HG03108 (cell line): Measurements from ENCODE around the gene CENPE.
A peak's percentile ranks its signal among the peaks of the same experiment; 100 is the strongest.

Experiments
- ATAC-seq: cut with Tn5 transposase; IDR thresholded peaks from one replicate; pipeline ENCODE4 v1.9.1; 2021; ENCODE audit warnings: moderate library complexity; ENCODE audit not compliant: unreplicated experiment

The CENPE gene

GRCh38 chr4:103126126-103126525 lies 72.0 kb downstream of the CENPE start:
- no peak for ATAC-seq

DNA sequence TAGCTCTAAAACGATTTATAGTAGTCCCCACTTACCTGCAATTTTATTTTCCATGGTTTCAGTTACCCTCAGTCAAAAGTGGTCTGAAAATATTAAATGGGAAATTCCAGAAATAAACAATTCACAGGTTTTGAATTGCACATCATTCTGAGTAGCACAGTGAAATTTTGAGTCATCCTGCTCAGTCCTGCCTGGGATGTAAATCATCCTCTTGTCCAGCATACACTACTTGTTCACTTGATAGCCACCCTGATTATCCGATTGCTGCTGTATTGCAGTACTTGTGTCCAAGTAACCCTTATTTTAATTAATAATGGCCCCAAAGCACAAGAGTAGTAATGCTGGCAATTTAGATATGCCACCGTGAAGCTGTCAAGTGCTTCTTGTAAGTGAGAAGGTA lies 75.0 kb downstream of the CENPE start:
- ATAC-seq, result no peak

DNA sequence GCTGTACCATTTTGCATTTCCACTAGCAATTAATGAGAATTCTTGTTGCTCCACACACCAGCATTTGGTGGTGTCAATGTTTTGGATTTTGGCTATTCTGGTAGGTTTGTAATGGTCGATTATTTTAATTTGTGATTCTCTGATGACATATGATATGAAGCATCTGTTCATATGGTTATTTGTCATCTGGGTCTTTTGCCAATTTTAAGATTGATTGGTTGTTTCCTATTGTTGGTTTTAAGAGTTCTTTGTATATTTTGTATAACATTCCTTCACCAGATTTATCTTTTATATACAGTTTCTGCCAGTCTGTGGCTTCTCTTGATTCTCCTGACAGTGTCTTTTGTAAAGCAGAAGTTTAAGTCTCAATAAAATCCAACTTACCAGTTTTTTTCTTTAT lies 80.0 kb downstream of the CENPE start:
- no peak for ATAC-seq

- no peak for ATAC-seq
Observed at GRCh38 chr4:103111598-103111997, 86.5 kb downstream of the CENPE start.

DNA sequence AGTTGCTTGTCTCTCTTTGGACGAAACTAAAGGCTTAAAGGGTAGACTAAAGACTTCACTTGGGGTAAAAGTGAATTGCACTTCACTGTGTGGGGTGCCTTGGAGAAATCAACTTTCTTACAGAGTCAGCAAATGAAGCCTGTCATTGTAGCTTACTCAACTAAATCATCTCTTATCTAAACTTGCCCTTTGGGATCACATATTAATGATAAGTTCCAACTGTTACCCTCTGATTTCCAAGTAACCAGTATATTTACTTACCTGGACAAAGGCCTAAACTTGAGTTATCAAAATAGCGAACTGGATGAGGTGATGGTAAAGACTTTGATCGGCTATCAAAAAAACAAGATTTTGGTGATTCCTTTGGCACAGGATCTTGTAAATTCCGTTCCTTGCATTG lies 89.6 kb downstream of the CENPE start:
- no peak for ATAC-seq

GRCh38 chr4:103105558-103106356 lies 92.4 kb downstream of the CENPE start:
- ATAC-seq, result no peak

DNA sequence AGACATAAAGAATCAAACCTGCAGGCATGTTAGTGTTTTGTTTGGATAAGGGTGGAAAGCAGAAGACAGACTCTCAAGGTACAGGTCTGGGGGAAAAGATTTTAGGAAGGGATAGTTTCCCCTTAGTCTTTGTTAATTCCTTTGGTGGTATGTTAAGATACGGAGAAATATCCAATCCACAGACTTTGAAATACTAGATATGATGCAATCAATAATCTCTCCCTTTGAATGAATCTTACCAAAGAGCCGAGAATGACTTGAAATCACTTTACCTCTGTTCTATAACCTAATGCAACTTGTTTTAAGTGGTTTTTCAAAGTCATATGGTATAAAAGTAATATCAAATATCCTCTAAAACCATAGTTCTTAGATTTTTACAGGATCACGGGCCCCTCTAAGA lies 93.3 kb downstream of the CENPE start:
- ATAC-seq, result no peak

DNA sequence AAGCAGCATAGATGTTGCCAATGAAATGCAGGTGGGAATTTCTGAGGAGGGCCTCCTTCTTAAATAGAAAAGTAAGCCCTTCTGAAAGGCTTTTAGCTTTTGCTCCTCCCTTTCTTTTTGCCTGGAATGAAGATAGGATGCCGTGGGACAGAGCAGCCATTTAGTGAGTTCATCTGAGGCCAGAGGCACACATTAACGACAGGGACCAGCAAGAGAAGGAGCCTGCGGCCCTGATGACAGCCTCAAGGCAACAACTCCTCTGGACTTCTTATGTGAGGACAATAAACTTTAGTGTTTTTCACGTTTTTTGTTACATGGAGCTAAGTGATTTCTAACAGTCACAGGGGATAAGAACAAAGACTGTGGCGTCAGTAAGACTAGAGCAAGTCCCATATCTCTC lies 97.5 kb downstream of the CENPE start:
- ATAC-seq, result no peak

DNA sequence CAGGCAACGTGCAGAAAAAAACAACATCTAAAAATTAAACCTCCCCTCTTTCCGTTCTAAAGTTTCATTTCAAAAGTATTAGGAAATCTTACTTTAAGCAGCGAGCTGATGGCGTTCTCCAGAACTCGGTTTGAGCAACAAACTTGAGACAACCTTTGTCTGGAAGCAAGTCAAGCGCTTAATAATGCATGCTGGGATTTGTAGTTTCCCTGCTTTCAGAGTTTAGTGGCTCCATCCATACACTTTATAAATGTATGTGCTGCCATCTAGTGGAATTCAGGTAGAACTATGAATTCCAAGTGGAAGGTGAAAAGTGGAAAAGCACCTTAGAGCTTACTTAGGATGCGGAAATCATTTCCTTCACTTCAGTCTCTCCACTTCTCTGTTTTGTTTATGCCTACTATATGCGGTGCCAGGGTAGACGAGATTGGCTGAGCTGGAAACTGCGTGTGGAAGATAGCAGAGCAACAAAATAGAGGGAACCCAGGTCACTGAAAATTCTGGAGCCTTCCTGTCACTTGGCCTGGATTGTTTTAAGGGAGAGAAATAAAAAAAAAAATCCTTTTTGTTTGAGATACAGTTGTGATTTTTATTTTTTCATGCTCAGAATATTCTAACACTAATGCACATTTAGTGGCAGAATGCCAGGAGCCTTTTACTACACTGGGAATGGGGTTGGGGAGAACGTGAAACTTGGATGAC lies 98.3 kb downstream of the CENPE start, which contains the start of gene BDH2:
BDH2 (minus strand) TSS at position 144 of the 702 bp plus-strand sequence. CDS start 3,580 bp downstream, outside the sequence.
- ATAC-seq, result peak; percentile 94

DNA sequence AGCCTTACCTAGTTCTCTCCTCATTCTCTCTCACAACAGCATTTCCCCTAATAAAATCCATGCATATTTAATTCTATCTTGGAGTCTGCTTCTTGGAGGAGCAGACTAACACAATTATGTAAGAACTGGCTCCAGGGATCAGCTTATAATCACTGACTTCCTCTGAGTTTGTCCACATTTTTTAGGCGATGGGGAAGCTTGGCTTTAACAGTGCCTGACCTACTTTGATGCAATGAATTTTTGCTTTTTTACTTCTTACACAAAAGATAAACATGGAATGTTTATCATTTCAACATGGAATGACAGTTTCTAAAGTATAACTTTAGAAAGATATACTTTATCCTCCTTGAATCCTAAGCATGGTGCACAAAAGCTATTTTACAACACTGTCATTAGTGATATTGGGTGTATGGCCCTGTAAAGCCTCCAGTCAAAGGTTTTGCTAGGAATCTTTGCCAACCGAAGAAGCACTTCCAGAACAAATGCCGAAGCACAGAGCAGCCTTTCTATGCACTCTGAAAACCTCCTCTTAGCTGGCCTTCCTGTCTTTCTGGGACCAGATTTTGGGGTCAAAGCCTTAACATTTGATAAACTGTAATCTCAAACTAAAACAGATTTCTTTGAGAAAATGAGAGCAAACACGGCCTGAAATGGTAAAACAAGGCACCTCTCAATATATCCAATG lies 99.2 kb downstream of the CENPE start:
- no peak for ATAC-seq

DNA sequence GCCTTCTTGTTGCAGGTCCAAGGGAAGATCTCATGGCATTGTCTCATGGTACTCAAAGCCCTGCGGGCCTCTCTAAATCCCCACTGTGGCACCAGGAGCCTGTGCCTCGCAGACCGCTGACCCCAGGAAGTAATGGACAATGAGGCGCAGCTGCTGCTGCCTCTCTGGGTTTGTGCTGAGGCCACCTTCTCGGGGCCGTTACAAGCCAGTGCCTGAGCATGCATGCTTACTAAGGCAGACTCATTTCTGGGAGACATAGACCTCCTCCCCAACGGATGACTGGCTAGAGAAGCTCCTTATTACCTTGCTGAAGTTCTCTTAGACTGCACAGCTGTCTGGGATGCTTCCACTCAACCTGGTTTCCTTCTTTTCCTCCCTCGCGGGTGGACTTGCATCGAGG lies 99.8 kb downstream of the CENPE start:
- ATAC-seq, result no peak

- no peak for ATAC-seq
Observed at GRCh38 chr4:103097112-103097511, 101.0 kb downstream of the CENPE start.

GRCh38 chr4:103095080-103095479 lies 103.1 kb downstream of the CENPE start:
- no peak for ATAC-seq

- no peak for ATAC-seq
Observed at GRCh38 chr4:103092245-103092644, 105.9 kb downstream of the CENPE start.

DNA sequence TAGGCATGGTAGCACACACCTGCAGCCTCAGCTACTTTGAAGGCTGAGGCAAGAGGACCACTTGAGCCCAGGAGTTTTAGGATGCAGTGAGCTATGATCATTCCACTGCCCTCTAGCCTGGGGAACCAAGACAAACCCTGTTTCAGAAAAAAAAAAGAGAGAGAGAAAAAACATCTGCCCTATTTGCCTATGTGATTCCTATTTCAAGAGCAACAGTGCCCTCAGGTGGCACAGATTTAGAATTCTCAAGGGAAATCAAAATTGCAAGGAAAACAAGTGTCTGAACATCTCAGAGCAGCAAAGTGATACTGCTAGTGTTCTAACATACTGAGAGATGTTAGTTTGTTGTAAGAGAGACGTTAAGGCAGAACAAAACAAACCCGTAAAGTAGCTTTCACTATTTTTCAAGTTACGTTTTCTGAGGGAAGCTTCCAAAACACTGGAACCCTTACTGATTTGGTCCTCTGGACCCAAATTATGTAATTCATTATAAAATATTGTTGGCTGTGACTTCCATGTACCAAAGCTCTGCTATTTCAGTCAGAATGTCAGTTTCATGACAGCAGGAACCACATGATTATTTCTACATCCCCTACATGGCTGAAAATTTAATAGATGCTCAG lies 106.4 kb downstream of the CENPE start:
- peak; percentile 67 for ATAC-seq

- no peak for ATAC-seq
Observed at GRCh38 chr4:103089481-103089880, 108.7 kb downstream of the CENPE start.

- no peak for ATAC-seq
Observed at GRCh38 chr4:103086551-103086950, 111.6 kb downstream of the CENPE start.

DNA sequence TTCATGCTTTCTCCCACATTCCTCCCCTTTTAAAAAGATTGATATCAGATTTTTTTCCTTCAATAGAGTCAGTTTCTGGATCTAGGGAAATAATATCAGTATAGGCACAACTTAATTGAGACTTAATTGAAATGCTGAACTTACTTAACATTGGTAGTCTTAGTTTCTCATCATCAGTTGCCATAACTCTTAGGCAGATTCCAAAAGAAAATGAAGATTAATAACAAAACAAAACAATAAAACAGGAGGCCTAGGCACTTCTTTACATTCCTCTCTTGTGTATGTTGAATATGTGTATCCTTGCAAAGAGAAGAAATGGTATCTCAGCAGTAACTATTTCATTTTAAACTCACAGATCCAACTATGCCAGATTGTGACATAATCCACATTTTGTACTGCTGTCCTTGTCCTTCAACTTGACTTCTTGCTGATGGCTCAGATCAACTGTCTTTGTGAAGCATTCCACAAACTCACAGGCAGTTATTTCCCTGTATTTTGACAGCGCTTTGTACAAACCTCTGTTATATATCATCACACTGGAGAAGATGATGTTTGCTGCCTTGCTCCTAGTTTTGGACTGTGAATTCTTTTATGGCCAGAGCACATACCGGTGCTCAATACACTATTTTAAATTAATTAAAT lies 112.5 kb downstream of the CENPE start:
- no peak for ATAC-seq

GRCh38 chr4:103079621-103080020 lies 118.5 kb downstream of the CENPE start:
- ATAC-seq, result no peak

- peak; percentile 44 for ATAC-seq
Observed at GRCh38 chr4:103076747-103077347, 121.3 kb downstream of the CENPE start, which contains the start of gene SLC9B2. SLC9B2 (minus strand) TSS chr4:103076761; CDS start chr4:103067550, 9,211 bp downstream.
